NCI-H1436 treated with DMSO at 0.1 percent for 48 hours (cell line): ENCODE data around the gene NFIX.

Experiments used
- DNase-seq: peaks from one replicate; lab custom pipeline; 2025; lab: John Stamatoyannopoulos, UW

The NFIX gene

GRCh38 chr19:13092606-13093235 lies 97.4 kb downstream of the NFIX start:
- no peak for DNase-seq

DNA sequence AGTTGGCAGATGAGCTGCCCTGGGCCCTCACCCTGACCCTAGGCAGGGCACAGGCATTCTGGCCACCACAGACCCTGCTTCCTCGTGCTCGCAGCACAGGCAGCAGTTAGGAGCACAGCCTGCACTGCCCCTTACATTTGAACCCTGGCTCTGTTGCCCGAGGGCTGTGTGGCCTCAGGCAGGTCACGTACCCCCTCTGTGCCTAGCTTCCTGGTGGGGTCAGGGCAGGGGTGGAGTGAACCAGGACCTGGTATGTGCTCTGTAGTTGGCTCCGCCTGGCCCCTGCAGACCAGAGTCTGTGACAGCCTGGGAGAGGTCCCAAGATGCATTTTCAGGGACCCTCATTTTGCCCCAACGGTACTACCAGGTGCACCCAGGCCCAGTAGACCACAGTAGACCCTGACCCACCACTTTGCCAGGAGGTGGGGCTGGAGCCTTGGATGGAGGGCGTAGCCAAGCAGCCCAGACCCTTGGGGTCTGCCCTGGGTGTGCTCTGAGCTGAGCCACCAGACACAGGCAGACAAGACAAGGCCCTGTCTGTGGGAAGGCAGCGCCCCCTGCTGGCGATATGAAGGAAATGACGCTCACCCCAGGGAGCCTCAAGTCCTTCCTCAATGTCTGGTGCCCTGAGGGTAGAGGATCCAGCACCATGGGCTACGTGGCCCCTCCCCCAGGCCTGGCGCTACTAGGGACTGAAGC lies 98.3 kb downstream of the NFIX start:
- peak; percentile 23 for DNase-seq

DNA sequence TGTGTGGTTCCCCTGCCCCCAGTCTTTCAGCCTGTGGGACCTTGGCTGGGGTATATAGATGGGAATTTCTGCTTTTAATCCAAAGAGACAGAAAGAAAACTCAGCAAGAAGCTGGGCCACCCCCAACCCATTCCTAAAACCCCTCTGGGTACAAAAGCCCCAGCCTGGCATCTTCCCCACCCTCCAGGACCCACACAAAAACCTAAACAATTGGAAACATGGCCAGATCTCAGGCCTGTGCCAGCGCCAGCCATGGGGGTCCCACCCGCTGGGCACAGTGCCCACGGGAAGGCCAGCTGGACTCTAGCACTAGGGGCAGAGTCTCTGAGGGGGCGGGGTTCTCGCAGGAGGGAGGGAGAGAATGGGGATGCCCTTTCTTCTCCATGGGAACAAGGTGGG lies 98.8 kb downstream of the NFIX start:
- DNase-seq = no peak

GRCh38 chr19:13094771-13095392 lies 99.6 kb downstream of the NFIX start:
- no peak for DNase-seq

- no peak for DNase-seq
Measured at GRCh38 chr19:13095393-13095784, 100.1 kb downstream of the NFIX start.

GRCh38 chr19:13095934-13096927 lies 101.0 kb downstream of the NFIX start:
- DNase-seq = no peak

DNA sequence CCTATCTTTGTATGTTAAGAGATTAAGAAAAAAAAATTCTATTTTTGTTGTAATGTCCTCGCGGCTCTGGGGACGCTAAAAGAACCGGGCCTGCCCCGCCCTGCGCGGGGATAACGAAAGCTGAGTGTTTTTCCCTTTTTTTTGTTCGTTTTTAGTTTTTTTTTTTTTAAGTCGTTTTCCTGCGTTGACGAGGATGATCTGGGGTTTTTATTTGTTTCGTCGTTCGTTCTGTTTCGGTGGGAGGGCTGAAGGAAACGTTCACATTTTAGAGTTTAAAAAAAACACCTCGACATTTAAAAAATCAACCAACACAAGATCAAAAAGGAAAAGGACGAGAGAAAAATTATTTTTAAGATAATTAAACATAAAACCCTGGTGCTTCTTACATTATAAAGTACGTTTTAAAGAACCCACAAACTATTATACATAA lies 101.8 kb downstream of the NFIX start:
- no peak for DNase-seq

DNA sequence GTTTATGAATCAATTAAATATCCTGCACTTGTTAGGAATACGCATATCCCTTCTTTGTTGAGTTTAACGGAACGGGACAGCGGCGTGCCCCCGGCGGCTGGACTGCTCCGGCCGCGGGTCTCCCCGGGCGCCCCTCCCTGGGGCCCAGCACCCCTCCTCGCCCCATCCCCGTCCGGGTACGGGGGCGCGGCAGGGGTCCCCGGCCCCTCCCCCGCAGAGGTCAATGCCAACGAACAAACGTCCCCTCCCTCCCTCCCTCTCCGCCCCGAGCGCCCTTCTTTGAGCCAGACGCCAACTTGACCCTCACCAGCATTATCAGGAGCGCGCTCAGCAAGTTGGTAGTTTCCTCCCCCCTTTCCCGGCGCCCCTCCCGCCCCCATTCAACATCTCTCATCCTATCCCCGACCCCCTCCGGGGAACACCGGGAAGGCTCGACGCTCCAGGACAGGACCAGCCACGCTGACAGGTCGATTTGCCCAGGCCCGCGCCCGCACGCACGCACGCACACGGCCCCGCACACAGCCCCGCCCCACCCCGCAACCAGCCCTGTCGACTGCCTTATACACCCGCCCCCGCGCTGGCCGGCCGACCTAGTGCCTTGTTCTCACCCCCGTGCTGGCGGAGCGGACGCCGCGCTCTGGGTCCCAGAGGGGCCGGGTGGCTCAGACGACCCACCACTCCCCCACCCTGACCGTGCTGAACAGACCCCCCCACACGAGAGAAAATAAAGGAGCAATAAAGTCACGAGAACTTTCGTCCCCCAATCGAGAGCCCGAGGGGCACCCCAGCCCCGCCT lies 102.4 kb downstream of the NFIX start:
- no peak for DNase-seq

- no peak for DNase-seq
Measured at GRCh38 chr19:13098277-13099072, 103.2 kb downstream of the NFIX start.

- no peak for DNase-seq
Measured at GRCh38 chr19:13099073-13099999, 104.1 kb downstream of the NFIX start.

GRCh38 chr19:13100031-13100588 lies 104.8 kb downstream of the NFIX start:
- no peak for DNase-seq

DNA sequence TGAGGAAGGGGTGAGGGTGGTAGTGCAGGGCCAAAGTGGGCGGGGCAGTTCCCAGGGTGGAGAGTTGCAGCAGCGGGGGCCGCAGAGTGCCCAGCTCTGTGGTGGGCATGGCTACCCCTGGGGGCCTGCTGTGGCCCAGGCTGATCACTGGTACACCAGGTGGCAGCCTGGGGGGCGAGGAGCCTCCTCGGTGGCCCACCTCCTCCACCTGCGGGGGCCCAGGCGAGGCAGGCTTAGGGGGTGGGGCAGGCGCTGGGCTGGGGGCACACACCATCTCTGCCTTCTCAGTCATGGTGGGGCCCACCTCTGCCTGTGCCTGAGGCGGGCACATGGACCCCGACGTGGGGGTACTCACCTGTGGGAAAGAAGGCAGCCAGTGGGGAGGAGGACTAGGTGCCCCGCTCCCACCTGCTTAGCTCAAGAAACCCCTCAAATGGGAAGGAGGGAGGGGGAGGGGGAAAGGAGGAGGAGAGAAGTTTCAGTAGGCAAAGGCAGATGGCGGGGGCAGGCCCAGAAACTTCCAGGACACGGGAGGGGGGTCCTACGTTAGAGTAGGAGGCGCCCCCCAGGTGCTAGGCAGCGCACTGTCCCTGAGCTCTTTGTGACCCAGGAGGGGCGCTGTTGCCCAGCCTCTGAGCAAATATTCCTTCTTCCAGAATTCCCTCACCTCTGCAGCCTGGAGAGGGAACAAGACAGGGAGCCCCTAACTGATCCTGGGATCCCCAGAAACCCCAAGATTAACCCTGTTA lies 105.7 kb downstream of the NFIX start:
- no peak for DNase-seq

DNA sequence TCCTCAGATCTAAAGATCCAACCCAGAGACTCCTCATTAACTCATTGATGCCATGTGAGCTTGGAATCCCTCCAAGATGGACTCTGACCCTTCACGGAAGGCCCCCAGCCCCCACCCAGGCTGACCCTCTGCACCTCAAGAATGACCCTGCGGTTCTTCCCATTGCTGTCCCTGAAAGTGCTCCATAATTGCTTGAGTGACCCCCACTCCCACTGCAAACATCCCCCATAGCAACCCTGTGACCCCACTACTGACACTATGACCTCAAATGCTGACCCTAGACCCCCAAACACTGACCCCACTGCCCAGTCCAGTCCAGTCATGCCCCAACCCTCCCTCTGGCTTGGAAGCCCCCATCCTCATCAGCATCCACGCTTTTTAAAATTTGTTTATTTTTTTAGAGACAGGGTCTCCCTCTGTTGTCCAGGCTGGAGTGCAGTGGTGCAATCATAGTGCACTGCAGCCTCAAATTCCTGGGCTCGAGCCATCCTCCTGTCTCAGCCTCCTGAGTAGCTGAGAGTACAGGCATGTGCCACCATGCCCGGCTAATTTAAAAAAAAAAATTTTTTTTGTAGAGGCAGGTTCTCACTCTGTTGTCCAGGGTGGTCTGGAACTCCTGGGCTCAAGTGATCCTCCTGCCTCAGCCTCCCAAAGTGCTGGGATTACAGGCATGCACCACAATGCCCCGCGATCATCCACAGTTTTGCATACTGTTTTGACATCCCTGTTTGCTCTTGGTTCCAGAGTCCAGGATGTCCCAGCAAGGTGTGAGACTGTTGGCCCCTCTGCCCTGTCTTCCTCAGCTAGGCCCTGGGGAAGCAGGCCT lies 106.5 kb downstream of the NFIX start:
- no peak for DNase-seq

GRCh38 chr19:13102416-13102665 lies 107.1 kb downstream of the NFIX start:
- no peak for DNase-seq

GRCh38 chr19:13102666-13103580 lies 107.6 kb downstream of the NFIX start, which contains the start of gene LYL1:
Gene LYL1, minus strand, starts transcription at chr19:13102858. Its CDS starts 1,687 bp downstream, at chr19:13101171.
- DNase-seq = no peak

DNA sequence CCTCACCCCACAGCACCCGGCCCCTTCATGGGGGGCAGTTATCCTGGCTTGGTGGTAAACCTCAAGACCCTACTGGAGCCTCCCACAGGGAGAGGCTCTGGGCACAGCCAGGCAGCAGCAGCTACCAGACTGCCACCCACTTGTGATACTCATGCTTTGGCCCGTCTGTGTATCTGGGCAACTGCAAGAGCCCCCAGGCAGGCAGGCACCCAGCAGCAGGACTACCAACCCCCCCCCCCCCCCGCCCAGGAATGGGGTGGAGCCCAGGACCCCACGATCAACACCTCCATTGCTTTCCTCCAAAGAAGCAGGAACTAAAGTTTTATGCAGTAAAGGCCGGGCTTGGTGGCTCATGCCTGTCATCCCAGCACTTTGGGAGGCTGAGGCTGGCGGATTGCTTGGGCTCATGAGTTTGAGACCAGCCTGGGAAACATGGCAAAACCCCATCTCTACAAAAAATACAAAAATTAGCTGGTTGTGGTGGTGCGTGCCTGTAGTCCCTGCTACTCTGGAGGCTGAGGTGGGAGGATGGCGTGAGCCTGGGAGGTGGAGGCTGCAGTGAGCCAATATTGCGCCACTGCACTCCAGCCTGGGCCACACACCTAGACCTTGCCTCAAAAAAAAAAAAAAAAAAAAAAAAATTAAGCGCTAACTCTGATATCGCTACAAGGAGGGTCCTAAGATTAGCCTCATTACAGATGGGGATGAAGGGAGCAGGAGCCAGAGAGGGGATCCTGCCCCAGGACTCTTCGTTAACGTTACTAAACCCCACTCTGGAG lies 108.5 kb downstream of the NFIX start:
- no peak for DNase-seq
